ENCODE data around the gene ARL2BP. TPM values are rescaled to one million over a fixed set of nuclear protein-coding genes. Genes with fewer than 3 reads are reported as not detected.

Gene ARL2BP
- total and polyA plus RNA-seq, 2 of the 13 experiments (the other 11 are each of a cell fraction or from before 2014, with no cell fraction given): 64.3 to 67.6 TPM

- TF ChIP-seq CSRNP1 (CRISPR knock-in tag; IDR thresholded peaks at IDR 0.05) (peak; percentile 92), JARID2 (CRISPR knock-in tag; IDR thresholded peaks at IDR 0.05; ENCODE audit: insufficient replicate concordance) (peak; percentile 14), ZNF276 (CRISPR knock-in tag; IDR thresholded peaks at IDR 0.05; ENCODE audit: low read depth) (peak; percentile 90; the same call in 1 of the 2 replicates), PRMT3 (CRISPR knock-in tag; IDR thresholded peaks at IDR 0.05; ENCODE audit: borderline replicate concordance, low read depth) (peak; percentile 64; the same call in 1 of the 2 replicates), ZNF280B (CRISPR knock-in tag; IDR thresholded peaks at IDR 0.05; ENCODE audit: borderline replicate concordance) (peak; percentile 80; the same call in 1 of the 2 replicates), HMGXB4 (CRISPR knock-in tag; IDR thresholded peaks at IDR 0.05; ENCODE audit: borderline replicate concordance in 1 of 2, low read depth in 1 of 2) (peak; percentile 74 to 91; a peak in 3 of 4 replicates), ZBTB2 (CRISPR knock-in tag; IDR thresholded peaks at IDR 0.05; ENCODE audit: low read depth) (peak; percentile 84), NFRKB (IDR thresholded peaks at IDR 0.05) (no peak), ZNF75D (CRISPR knock-in tag; IDR thresholded peaks at IDR 0.05; ENCODE audit: borderline replicate concordance) (no peak), PITX1 (CRISPR knock-in tag; IDR thresholded peaks at IDR 0.05) (no peak), PBX2 (CRISPR knock-in tag; IDR thresholded peaks at IDR 0.05) (0 out of 2 replicates have a peak, but pooled peaks have one; percentile 12), HMG20A (CRISPR knock-in tag; IDR thresholded peaks at IDR 0.05; ENCODE audit: borderline replicate concordance) (peak; percentile 44; the same call in 1 of the 2 replicates), PATZ1 (CRISPR knock-in tag; IDR thresholded peaks at IDR 0.05) (no peak), CCDC6 (CRISPR knock-in tag; IDR thresholded peaks at IDR 0.05) (peak; percentile 83; the same call in 1 of the 2 replicates), U2AF2 (IDR thresholded peaks at IDR 0.05; ENCODE audit: low read depth, low read length) (0 out of 2 replicates have a peak, but pooled peaks have one; percentile 83)
Observed at GRCh38 chr16:57244767-57245471, at the start of gene ARL2BP (continued).
